DOHH2 (cell line): ENCODE results near the gene CCDC122.

ENCODE experiments used
- H3F3A ChIP-seq: fragments of 200-600 bp; sonication (generic), shearing (Covaris generic); 2 replicates; pipeline ENCODE4 v1.6.0; 2016; ENCODE audit warnings: antibody characterized with exemption, mild to moderate bottlenecking; ENCODE audit not compliant: control insufficient read depth, insufficient read depth
- H3K27ac ChIP-seq: fragments of 200-600 bp; sonication (generic); 2 replicates; pipeline ENCODE4 v1.5.1; 2014; ENCODE audit warnings: low read depth, mild to moderate bottlenecking, low read length, moderate library complexity
- H3K27me3 ChIP-seq: fragments of 200-600 bp; sonication (generic); 2 replicates; pipeline ENCODE4 v1.6.1; 2014; ENCODE audit warnings: mild to moderate bottlenecking, low read length, mixed read lengths; ENCODE audit not compliant: control insufficient read depth
- H3K36me3 ChIP-seq: fragments of 200-600 bp; sonication (generic); 2 replicates; pipeline ENCODE4 v1.6.1; 2014; ENCODE audit warnings: mild to moderate bottlenecking, low read length, moderate library complexity, mixed read lengths; ENCODE audit not compliant: control insufficient read depth
- H3K4me1 ChIP-seq: fragments of 200-600 bp; sonication (generic); 2 replicates; pipeline ENCODE4 v1.6.1; 2014; ENCODE audit warnings: mild to moderate bottlenecking, low read length, mixed read lengths; ENCODE audit not compliant: control insufficient read depth
- H3K4me2 ChIP-seq: fragments of 200-600 bp; sonication (generic); 2 replicates; pipeline ENCODE4 v1.6.0; 2014; ENCODE audit warnings: mild to moderate bottlenecking, low read length, moderate library complexity
- H3K4me3 ChIP-seq: fragments of 200-600 bp; sonication (generic); 2 replicates; pipeline ENCODE4 v1.5.1; 2014; ENCODE audit warnings: mild to moderate bottlenecking, low read length, mixed read lengths
- H3K79me2 ChIP-seq: fragments of 200-600 bp; sonication (generic); 2 replicates; pipeline ENCODE4 v1.6.1; 2014; ENCODE audit warnings: mild to moderate bottlenecking, low read length, mixed read lengths; ENCODE audit not compliant: control insufficient read depth
- H3K9me2 ChIP-seq: fragments of 200-600 bp; sonication (generic); replicated peaks from 2 replicates; pipeline ENCODE4 v1.6.1; 2014; ENCODE audit warnings: mild to moderate bottlenecking, low read length, mixed read lengths; ENCODE audit not compliant: control insufficient read depth
- H3K9me3 ChIP-seq: fragments of 200-600 bp; sonication (generic); 2 replicates; pipeline ENCODE4 v1.6.1; 2014; ENCODE audit warnings: antibody characterized with exemption, low read length, mixed read lengths; ENCODE audit not compliant: control insufficient read depth, insufficient read depth
- H4K20me1 ChIP-seq: fragments of 200-600 bp; sonication (generic); 2 replicates; pipeline ENCODE4 v1.6.0; 2014; ENCODE audit warnings: low read depth, mild to moderate bottlenecking, antibody characterized with exemption, low read length, moderate library complexity; ENCODE audit not compliant: control insufficient read depth, insufficient read depth
- CTCF ChIP-seq: fragments of 200-600 bp; sonication (generic); IDR thresholded peaks from one replicate; pipeline ENCODE4 v1.5.1; 2014; ENCODE audit warnings: antibody characterized with exemption, mild to moderate bottlenecking, low read depth, low read length; ENCODE audit not compliant: poor library complexity, severe bottlenecking
- EZH2phosphoT487 ChIP-seq: fragments of 200-600 bp; sonication (generic); IDR thresholded peaks from 2 replicates; pipeline ENCODE4 v1.6.1; 2017; ENCODE audit warnings: borderline replicate concordance, mild to moderate bottlenecking, antibody characterized with exemption, low read length, moderate library complexity, mixed read lengths

CCDC122 gene

GRCh38 chr13:43852923-43853404, 26.6 kb downstream of the CCDC122 start:
- Histone ChIP-seq H3K4me3 (no peak overlapping the region), H3K27me3 (no peaks in the 10 kb centered on the region), H3K9me2 (no peaks in the 10 kb centered on the region), H3K27ac (no peak overlapping the region), H3K36me3 (peaks cover 42% of the 10 kb centered on the region), H3F3A (no peaks in the 10 kb centered on the region), H3K79me2 (peaks cover 9% of the 10 kb centered on the region; the same call in 1 of the 2 replicates), H3K4me2 (no peak overlapping the region), H4K20me1 (no peaks in the 10 kb centered on the region), H3K9me3 (peaks cover 14% of the 10 kb centered on the region), H3K4me1 (no peaks in the 10 kb centered on the region)
- TF ChIP-seq CTCF (no peak), EZH2phosphoT487 (no peak)

GRCh38 chr13:43850873-43851272, 28.7 kb downstream of the CCDC122 start:
- H3F3A ChIP-seq = no peaks in the 10 kb centered on the region
- TF ChIP-seq EZH2phosphoT487 (no peak), CTCF (no peak)
- no peaks in the 10 kb centered on the region for H4K20me1 ChIP-seq
- H3K36me3 ChIP-seq = peaks cover 35% of the 10 kb centered on the region
- H3K27me3 ChIP-seq = no peaks in the 10 kb centered on the region
- peaks cover 14% of the 10 kb centered on the region for H3K9me3 ChIP-seq
- no peak overlapping the region for H3K4me3 ChIP-seq
- no peaks in the 10 kb centered on the region for H3K9me2 ChIP-seq
- peaks cover 9% of the 10 kb centered on the region; the same call in 1 of the 2 replicates for H3K79me2 ChIP-seq
- H3K4me2 ChIP-seq = no peak overlapping the region
- no peaks in the 10 kb centered on the region for H3K4me1 ChIP-seq
- H3K27ac ChIP-seq = no peak overlapping the region

GRCh38 chr13:43848001-43848649, 31.4 kb downstream of the CCDC122 start:
- no peak overlapping the region for H3K4me3 ChIP-seq
- H4K20me1 ChIP-seq = no peaks in the 10 kb centered on the region
- no peaks in the 10 kb centered on the region for H3K9me2 ChIP-seq
- H3K27me3 ChIP-seq = no peaks in the 10 kb centered on the region
- peaks cover 14% of the 10 kb centered on the region for H3K9me3 ChIP-seq
- no peaks in the 10 kb centered on the region for H3K4me1 ChIP-seq
- no peaks in the 10 kb centered on the region for H3F3A ChIP-seq
- peaks cover 28% of the 10 kb centered on the region for H3K36me3 ChIP-seq
- H3K4me2 ChIP-seq = no peak overlapping the region
- H3K27ac ChIP-seq = no peak overlapping the region
- TF ChIP-seq CTCF = no peak
- H3K79me2 ChIP-seq = no peaks in the 10 kb centered on the region
